ENCODE data around the gene TMEM259.

TMEM259 gene

DNA sequence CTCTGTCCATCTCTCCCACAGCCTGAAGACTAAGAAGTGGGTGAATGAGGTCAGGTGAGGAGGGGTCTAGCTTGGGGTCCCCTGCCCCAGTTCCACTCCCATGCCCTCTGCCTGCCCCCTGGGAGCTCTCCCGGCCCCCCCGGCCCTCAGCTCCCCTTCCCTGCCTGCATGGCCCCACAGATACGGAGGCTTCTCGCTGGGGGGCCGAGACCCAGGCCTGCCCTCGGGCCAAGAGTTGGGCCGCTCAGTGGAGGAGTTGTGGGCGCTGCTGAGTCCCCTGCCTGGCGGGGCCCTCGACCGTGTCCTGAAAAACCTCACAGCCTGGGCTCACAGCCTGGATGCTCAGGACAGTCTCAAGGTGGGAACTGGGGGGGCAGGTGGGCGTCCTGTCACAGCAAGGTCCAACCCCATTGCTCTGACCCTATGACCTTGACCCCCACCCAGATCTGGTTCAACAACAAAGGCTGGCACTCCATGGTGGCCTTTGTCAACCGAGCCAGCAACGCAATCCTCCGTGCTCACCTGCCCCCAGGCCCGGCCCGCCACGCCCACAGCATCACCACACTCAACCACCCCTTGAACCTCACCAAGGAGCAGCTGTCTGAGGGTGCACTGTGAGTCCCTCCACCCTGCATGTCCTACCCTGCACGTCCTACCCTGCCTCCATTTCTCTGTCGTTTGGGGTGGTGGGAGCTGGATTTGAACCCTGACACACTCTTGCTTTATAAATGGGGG lies 35.1 kb upstream of the TMEM259 start:
- no peak overlapping the region for H3K18ac ChIP-seq (ENCODE audit: low read length)
- H2AK5ac ChIP-seq (ENCODE audit: low read depth, low read length): no peak overlapping the region
- H3K79me1 ChIP-seq (ENCODE audit: low read depth, low read length): no peaks in the 10 kb centered on the region
- no peak overlapping the region for H2AFZ ChIP-seq (ENCODE audit: low read length)
- no peak overlapping the region for H3K4ac ChIP-seq (ENCODE audit: low read length)
- no peak overlapping the region for H2BK15ac ChIP-seq (ENCODE audit: low read length)
- H3K14ac ChIP-seq (ENCODE audit: low read length): no peak overlapping the region
- H3K4me2 ChIP-seq (ENCODE audit: insufficient read depth, low read length, poor library complexity, severe bottlenecking): no peak overlapping the region
- no peak overlapping the region for H2BK12ac ChIP-seq (ENCODE audit: low read length)
- peaks cover 0 to 4% of the 10 kb centered on the region in 2 donors for H3K36me3 ChIP-seq (replicated peaks in 1 of 2; ENCODE audit: control insufficient read depth in 2 of 2, insufficient read depth in 2 of 2, low read length in 2 of 2)
- no peaks in the 10 kb centered on the region for H3K4me1 ChIP-seq (ENCODE audit: control insufficient read depth in 2 of 2, insufficient read depth in 1 of 2, low read depth in 1 of 2, low read length in 2 of 2)
- no peak overlapping the region for H3K4me3 ChIP-seq (ENCODE audit: low read length in 2 of 2)
- no CpG with 5 or more reads among the region's 20 CpGs for WGBS, 2 donors (ENCODE audit: extremely low coverage in 2 of 2, insufficient read length in 2 of 2, insufficient replicate concordance in 1 of 2)
- no peak for DNase-seq (ENCODE audit: low spot score)
- H3K27me3 ChIP-seq (ENCODE audit: control insufficient read depth in 3 of 3, insufficient read depth in 3 of 3, low read depth in 1 of 3, low read length in 3 of 3): no peaks in the 10 kb centered on the region
- peak overlapping the region; percentile 83 for H3K23ac ChIP-seq (ENCODE audit: low read depth, low read length, poor library complexity)
- H4K91ac ChIP-seq (ENCODE audit: low read depth, low read length, poor library complexity): no peak overlapping the region
- H2BK120ac ChIP-seq (ENCODE audit: low read depth, low read length): no peak overlapping the region
- peaks cover 0 to 34% of the 10 kb centered on the region in 2 donors for H3K9me3 ChIP-seq (replicated peaks in 1 of 2; ENCODE audit: control insufficient read depth in 2 of 2, insufficient read depth in 1 of 2, low read depth in 1 of 2, low read length in 2 of 2)
- H4K8ac ChIP-seq (ENCODE audit: low read depth, low read length): no peak overlapping the region
- no peak overlapping the region for H2BK5ac ChIP-seq (ENCODE audit: low read length)
- H3K9ac ChIP-seq (ENCODE audit: low read depth, low read length, poor library complexity): no peak overlapping the region
- no peak overlapping the region for H3K27ac ChIP-seq (replicated peaks; ENCODE audit: low read length)

DNA sequence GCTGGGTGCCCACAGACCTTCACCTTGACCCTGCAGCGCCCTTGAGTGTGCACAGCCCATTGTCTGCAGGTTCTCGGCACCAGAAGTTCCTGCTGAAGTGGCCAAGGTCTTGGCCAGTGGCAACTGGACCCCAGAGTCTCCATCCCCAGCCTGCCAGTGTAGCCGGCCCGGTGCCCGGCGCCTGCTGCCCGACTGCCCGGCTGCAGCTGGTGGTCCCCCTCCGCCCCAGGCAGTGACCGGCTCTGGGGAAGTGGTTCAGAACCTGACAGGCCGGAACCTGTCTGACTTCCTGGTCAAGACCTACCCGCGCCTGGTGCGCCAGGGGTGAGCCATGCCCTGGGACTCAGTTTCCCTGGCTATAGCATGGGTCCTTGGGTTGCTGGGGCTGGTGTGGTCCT lies 34.1 kb upstream of the TMEM259 start:
- Histone ChIP-seq H3K9ac (ENCODE audit: low read depth, low read length, poor library complexity) (no peak overlapping the region), H3K14ac (ENCODE audit: low read length) (peak overlapping the region; percentile 38), H3K18ac (ENCODE audit: low read length) (peak overlapping the region; percentile 22), H3K9me3 (replicated peaks in 1 of 2; ENCODE audit: control insufficient read depth in 2 of 2, insufficient read depth in 1 of 2, low read depth in 1 of 2, low read length in 2 of 2) (peaks cover 0 to 36% of the 10 kb centered on the region in 2 donors), H2AK5ac (ENCODE audit: low read depth, low read length) (peak overlapping the region; percentile 46), H2AFZ (ENCODE audit: low read length) (no peak overlapping the region), H4K8ac (ENCODE audit: low read depth, low read length) (no peak overlapping the region), H3K4me2 (ENCODE audit: insufficient read depth, low read length, poor library complexity, severe bottlenecking) (no peak overlapping the region), H2BK12ac (ENCODE audit: low read length) (no peak overlapping the region), H2BK5ac (ENCODE audit: low read length) (no peak overlapping the region), H4K91ac (ENCODE audit: low read depth, low read length, poor library complexity) (no peak overlapping the region), H3K36me3 (replicated peaks in 1 of 2; ENCODE audit: control insufficient read depth in 2 of 2, insufficient read depth in 2 of 2, low read length in 2 of 2) (peaks cover 0 to 4% of the 10 kb centered on the region in 2 donors), H2BK120ac (ENCODE audit: low read depth, low read length) (no peak overlapping the region), H3K27ac (replicated peaks; ENCODE audit: low read length) (no peak overlapping the region), H3K4me3 (ENCODE audit: low read length in 2 of 2) (no peak overlapping the region), H2BK15ac (ENCODE audit: low read length) (no peak overlapping the region), H3K79me1 (ENCODE audit: low read depth, low read length) (no peaks in the 10 kb centered on the region), H3K4ac (ENCODE audit: low read length) (no peak overlapping the region), H3K27me3 (ENCODE audit: control insufficient read depth in 3 of 3, insufficient read depth in 3 of 3, low read depth in 1 of 3, low read length in 3 of 3) (no peaks in the 10 kb centered on the region), H3K4me1 (ENCODE audit: control insufficient read depth in 2 of 2, insufficient read depth in 1 of 2, low read depth in 1 of 2, low read length in 2 of 2) (no peaks in the 10 kb centered on the region), H3K23ac (ENCODE audit: low read depth, low read length, poor library complexity) (no peak overlapping the region)
- no CpG with 5 or more reads among the region's 14 CpGs for WGBS, 2 donors (ENCODE audit: extremely low coverage in 2 of 2, insufficient read length in 2 of 2, insufficient replicate concordance in 1 of 2)
- DNase-seq (ENCODE audit: low spot score): no peak

DNA sequence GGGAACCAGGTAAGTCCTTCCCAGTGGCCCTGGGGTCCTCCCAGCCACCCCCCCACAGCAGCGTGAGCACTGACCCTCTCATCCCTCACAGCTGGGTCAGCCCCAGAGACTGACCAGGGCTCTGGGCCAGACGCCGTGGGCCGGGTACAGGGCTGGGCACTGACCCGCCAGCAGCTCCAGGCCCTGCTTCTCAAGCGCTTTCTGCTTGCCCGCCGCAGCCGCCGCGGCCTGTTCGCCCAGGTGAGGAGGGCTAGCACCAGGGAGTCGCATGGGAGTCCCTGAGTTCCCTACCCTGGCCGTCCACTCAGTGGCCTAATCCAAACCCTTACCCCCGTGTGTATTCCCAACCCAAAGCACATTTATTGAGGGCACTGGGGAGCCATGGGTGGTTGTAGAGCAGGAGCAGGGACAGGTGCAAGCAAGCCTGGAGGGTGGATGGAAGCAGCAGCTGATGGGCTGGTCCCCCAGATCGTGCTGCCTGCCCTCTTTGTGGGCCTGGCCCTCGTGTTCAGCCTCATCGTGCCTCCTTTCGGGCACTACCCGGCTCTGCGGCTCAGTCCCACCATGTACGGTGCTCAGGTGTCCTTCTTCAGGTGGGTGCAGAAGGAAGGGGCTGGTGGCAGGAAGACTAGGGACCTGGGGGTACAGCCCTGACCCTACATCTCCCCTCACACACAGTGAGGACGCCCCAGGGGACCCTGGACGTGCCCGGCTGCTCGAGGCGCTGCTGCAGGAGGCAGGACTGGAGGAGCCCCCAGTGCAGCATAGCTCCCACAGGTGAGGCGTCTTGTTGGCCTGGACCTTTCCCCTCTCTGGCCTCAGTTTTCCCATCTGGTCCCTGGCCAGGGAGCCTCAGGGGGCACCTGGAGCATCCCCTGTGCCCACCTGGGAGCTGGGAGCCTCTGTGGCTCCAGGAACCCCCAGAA lies 33.4 kb upstream of the TMEM259 start:
- Histone ChIP-seq H3K4me1 (ENCODE audit: control insufficient read depth in 2 of 2, insufficient read depth in 1 of 2, low read depth in 1 of 2, low read length in 2 of 2) (no peaks in the 10 kb centered on the region), H3K4ac (ENCODE audit: low read length) (no peak overlapping the region), H3K18ac (ENCODE audit: low read length) (peak overlapping the region; percentile 22), H3K9me3 (replicated peaks in 1 of 2; ENCODE audit: control insufficient read depth in 2 of 2, insufficient read depth in 1 of 2, low read depth in 1 of 2, low read length in 2 of 2) (peaks cover 0 to 36% of the 10 kb centered on the region in 2 donors), H2BK5ac (ENCODE audit: low read length) (no peak overlapping the region), H2AK5ac (ENCODE audit: low read depth, low read length) (no peak overlapping the region), H3K23ac (ENCODE audit: low read depth, low read length, poor library complexity) (no peak overlapping the region), H3K36me3 (replicated peaks in 1 of 2; ENCODE audit: control insufficient read depth in 2 of 2, insufficient read depth in 2 of 2, low read length in 2 of 2) (peaks cover 0 to 4% of the 10 kb centered on the region in 2 donors), H3K4me3 (ENCODE audit: low read length in 2 of 2) (no peak overlapping the region), H3K4me2 (ENCODE audit: insufficient read depth, low read length, poor library complexity, severe bottlenecking) (no peak overlapping the region), H3K9ac (ENCODE audit: low read depth, low read length, poor library complexity) (no peak overlapping the region), H4K8ac (ENCODE audit: low read depth, low read length) (no peak overlapping the region), H2BK120ac (ENCODE audit: low read depth, low read length) (no peak overlapping the region), H4K91ac (ENCODE audit: low read depth, low read length, poor library complexity) (no peak overlapping the region), H2AFZ (ENCODE audit: low read length) (no peak overlapping the region), H3K27me3 (ENCODE audit: control insufficient read depth in 3 of 3, insufficient read depth in 3 of 3, low read depth in 1 of 3, low read length in 3 of 3) (no peaks in the 10 kb centered on the region), H3K27ac (replicated peaks; ENCODE audit: low read length) (no peak overlapping the region), H2BK15ac (ENCODE audit: low read length) (no peak overlapping the region), H2BK12ac (ENCODE audit: low read length) (no peak overlapping the region), H3K14ac (ENCODE audit: low read length) (no peak overlapping the region), H3K79me1 (ENCODE audit: low read depth, low read length) (no peaks in the 10 kb centered on the region)
- no CpG with 5 or more reads among the region's 28 CpGs for WGBS, 2 donors (ENCODE audit: extremely low coverage in 2 of 2, insufficient read length in 2 of 2, insufficient replicate concordance in 1 of 2)
- no peak for DNase-seq (ENCODE audit: low spot score)
